ENCODE data around the gene SLC35A3. TPM values are rescaled to one million over a fixed set of nuclear protein-coding genes. Genes with fewer than 3 reads are reported as not detected.

Gene SLC35A3
- total and polyA plus RNA-seq, 9 of the 15 experiments (the other 6 are each of a cell fraction or from before 2014, with no cell fraction given), result 3.5 to 21.7 (median 13.2) TPM

DNA sequence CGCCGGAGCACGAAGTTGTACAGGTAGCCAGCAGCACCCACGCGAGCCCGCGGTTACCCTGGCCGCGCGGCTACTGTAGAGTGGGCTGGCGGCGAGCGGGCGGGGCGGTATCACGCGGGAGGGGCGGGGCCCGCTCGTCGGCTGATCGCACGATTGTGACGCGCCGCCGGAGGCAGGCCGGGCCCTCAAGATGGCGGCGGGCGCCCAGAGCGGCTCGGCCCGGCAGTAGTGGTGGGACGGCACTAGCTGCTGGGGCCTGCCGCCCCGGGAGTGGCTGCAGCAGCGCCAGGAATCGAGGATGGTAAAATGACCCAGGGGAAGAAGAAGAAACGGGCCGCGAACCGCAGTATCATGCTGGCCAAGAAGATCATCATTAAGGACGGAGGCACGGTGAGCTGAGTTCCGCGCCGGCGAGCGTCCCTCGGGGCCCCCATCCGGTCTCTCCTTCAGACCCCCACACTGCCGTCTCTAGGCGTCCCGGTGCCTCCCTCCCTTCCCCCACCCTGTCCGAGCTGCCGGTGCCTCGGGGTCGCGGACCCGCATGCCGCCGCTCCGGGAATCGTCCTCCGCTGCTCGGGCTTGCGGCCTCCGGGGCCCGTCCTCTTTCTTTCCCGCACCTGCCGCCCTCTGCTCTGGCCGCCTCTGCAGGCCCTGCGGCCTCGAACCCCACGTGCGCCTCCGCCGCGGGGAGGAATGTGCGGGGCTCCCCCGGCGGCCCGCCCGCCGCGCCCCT lies 68.3 kb downstream of the SLC35A3 start (continued):
- TF ChIP-seq, protein P1, sequence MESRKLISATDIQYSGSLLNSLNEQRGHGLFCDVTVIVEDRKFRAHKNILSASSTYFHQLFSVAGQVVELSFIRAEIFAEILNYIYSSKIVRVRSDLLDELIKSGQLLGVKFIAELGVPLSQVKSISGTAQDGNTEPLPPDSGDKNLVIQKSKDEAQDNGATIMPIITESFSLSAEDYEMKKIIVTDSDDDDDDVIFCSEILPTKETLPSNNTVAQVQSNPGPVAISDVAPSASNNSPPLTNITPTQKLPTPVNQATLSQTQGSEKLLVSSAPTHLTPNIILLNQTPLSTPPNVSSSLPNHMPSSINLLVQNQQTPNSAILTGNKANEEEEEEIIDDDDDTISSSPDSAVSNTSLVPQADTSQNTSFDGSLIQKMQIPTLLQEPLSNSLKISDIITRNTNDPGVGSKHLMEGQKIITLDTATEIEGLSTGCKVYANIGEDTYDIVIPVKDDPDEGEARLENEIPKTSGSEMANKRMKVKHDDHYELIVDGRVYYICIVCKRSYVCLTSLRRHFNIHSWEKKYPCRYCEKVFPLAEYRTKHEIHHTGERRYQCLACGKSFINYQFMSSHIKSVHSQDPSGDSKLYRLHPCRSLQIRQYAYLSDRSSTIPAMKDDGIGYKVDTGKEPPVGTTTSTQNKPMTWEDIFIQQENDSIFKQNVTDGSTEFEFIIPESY (CRISPR knock-in tag; IDR thresholded peaks at IDR 0.05), result 0 out of 2 replicates have a peak, but pooled peaks have one; percentile 8
- TF ChIP-seq DACH1 (IDR thresholded peaks at IDR 0.05; ENCODE audit: partially characterized antibody) (no peak), EWSR1 (IDR thresholded peaks at IDR 0.05; ENCODE audit: borderline replicate concordance, low read depth, partially characterized antibody) (no peak), HNRNPUL1 (IDR thresholded peaks at IDR 0.05; ENCODE audit: low read length) (no peak), SREBF1 (IDR thresholded peaks at IDR 0.05; ENCODE audit: borderline replicate concordance, low read depth, low read length) (peak; percentile 84; the same call in 1 of the 2 replicates), KLF16 (IDR thresholded peaks at IDR 0.05) (no peak), PML (IDR thresholded peaks at IDR 0.05; ENCODE audit: low read length) (peak; percentile 92), ZBTB8A (IDR thresholded peaks at IDR 0.05; ENCODE audit: partially characterized antibody) (no peak), CC2D1A (IDR thresholded peaks at IDR 0.05) (no peak), ZNF239 (CRISPR knock-in tag; IDR thresholded peaks at IDR 0.05) (no peak), NCOA4 (IDR thresholded peaks at IDR 0.05; ENCODE audit: partially characterized antibody) (no peak), TCF7L2 (IDR thresholded peaks at IDR 0.05; ENCODE audit: low read depth, low read length) (no peak), TRIM28 (IDR thresholded peaks at IDR 0.05) (no peak), NUFIP1 (IDR thresholded peaks at IDR 0.05; ENCODE audit: partially characterized antibody) (no peak)
- TF ChIP-seq, protein P2, sequence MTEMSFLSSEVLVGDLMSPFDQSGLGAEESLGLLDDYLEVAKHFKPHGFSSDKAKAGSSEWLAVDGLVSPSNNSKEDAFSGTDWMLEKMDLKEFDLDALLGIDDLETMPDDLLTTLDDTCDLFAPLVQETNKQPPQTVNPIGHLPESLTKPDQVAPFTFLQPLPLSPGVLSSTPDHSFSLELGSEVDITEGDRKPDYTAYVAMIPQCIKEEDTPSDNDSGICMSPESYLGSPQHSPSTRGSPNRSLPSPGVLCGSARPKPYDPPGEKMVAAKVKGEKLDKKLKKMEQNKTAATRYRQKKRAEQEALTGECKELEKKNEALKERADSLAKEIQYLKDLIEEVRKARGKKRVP (CRISPR knock-in tag; IDR thresholded peaks at IDR 0.05), result no peak
- TF ChIP-seq, protein P3, sequence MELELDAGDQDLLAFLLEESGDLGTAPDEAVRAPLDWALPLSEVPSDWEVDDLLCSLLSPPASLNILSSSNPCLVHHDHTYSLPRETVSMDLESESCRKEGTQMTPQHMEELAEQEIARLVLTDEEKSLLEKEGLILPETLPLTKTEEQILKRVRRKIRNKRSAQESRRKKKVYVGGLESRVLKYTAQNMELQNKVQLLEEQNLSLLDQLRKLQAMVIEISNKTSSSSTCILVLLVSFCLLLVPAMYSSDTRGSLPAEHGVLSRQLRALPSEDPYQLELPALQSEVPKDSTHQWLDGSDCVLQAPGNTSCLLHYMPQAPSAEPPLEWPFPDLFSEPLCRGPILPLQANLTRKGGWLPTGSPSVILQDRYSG (tag; conservative IDR thresholded peaks at IDR 0.05; ENCODE audit: low read depth), result no peak
- TF ChIP-seq, protein P4, sequence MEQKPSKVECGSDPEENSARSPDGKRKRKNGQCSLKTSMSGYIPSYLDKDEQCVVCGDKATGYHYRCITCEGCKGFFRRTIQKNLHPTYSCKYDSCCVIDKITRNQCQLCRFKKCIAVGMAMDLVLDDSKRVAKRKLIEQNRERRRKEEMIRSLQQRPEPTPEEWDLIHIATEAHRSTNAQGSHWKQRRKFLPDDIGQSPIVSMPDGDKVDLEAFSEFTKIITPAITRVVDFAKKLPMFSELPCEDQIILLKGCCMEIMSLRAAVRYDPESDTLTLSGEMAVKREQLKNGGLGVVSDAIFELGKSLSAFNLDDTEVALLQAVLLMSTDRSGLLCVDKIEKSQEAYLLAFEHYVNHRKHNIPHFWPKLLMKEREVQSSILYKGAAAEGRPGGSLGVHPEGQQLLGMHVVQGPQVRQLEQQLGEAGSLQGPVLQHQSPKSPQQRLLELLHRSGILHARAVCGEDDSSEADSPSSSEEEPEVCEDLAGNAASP (IDR thresholded peaks at IDR 0.05), result no peak
- TF ChIP-seq, protein P5, sequence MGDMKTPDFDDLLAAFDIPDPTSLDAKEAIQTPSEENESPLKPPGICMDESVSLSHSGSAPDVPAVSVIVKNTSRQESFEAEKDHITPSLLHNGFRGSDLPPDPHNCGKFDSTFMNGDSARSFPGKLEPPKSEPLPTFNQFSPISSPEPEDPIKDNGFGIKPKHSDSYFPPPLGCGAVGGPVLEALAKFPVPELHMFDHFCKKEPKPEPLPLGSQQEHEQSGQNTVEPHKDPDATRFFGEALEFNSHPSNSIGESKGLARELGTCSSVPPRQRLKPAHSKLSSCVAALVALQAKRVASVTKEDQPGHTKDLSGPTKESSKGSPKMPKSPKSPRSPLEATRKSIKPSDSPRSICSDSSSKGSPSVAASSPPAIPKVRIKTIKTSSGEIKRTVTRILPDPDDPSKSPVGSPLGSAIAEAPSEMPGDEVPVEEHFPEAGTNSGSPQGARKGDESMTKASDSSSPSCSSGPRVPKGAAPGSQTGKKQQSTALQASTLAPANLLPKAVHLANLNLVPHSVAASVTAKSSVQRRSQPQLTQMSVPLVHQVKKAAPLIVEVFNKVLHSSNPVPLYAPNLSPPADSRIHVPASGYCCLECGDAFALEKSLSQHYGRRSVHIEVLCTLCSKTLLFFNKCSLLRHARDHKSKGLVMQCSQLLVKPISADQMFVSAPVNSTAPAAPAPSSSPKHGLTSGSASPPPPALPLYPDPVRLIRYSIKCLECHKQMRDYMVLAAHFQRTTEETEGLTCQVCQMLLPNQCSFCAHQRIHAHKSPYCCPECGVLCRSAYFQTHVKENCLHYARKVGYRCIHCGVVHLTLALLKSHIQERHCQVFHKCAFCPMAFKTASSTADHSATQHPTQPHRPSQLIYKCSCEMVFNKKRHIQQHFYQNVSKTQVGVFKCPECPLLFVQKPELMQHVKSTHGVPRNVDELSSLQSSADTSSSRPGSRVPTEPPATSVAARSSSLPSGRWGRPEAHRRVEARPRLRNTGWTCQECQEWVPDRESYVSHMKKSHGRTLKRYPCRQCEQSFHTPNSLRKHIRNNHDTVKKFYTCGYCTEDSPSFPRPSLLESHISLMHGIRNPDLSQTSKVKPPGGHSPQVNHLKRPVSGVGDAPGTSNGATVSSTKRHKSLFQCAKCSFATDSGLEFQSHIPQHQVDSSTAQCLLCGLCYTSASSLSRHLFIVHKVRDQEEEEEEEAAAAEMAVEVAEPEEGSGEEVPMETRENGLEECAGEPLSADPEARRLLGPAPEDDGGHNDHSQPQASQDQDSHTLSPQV (IDR thresholded peaks at IDR 0.05), result peak; percentile 50; the same call in 1 of the 2 replicates
